ENCODE results near the gene MCU.

DNA sequence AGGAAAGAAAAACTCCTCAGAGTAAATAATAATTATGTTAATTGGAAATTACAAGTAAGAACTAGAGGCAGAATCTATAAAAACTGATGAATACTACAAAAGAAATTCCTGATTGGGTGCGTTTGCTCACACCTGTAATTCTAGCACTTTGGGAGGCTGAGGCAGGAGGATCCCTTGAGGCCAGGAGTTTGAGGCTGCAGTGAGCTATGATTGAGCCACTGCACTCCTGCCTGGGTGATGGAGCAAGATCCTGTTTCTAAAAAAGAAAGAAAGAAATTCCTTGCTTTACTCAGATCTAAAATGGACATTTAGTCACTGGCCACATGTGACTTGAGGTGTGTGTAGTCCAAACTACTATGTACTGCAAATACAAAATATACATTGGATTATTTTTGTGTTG is 42.0 kb downstream of the MCU start:
- TF ChIP-seq CTCF (IDR thresholded peaks at IDR 0.05; ENCODE audit: poor library complexity) (no peak), EZH2 (IDR thresholded peaks at IDR 0.05; ENCODE audit: borderline replicate concordance) (no peak)
